AG04449 (cell line): ENCODE results near the gene IGSF9B.

Experiments
- CTCF ChIA-PET: fragments of 350-600 bp; formaldehyde crosslinking; extraction: SDS; loops from one replicate; lab custom pipeline; 2021; ENCODE audit warnings: antibody characterized with exemption; lab: Yijun Ruan, JAX
- POLR2A ChIA-PET: fragments of 400-600, 350-600 bp; formaldehyde crosslinking; extraction: SDS; loops from one replicate; lab custom pipeline; 2020; ENCODE audit warnings: antibody characterized with exemption, inconsistent platforms; lab: Yijun Ruan, JAX
- DNase-seq: peaks from one replicate; pipeline ENCODE4 v3.0.0-alpha.2; 2010; ENCODE audit warnings: low read depth, low spot score
- H3K4me3 ChIP-seq: 2 replicates; pipeline ENCODE4 v1.5.1; 2011; ENCODE audit warnings: low read depth, mild to moderate bottlenecking, control low read depth, low read length
- TF ChIP-seq, protein P1 (sequence below): IDR thresholded peaks from one replicate; pipeline ENCODE4 v1.5.1; 2011; ENCODE audit warnings: mild to moderate bottlenecking, moderate library complexity, low read length, control low read depth, inconsistent platforms; ENCODE audit not compliant: insufficient read depth; ENCODE audit errors: missing control alignments

Gene IGSF9B

DNA sequence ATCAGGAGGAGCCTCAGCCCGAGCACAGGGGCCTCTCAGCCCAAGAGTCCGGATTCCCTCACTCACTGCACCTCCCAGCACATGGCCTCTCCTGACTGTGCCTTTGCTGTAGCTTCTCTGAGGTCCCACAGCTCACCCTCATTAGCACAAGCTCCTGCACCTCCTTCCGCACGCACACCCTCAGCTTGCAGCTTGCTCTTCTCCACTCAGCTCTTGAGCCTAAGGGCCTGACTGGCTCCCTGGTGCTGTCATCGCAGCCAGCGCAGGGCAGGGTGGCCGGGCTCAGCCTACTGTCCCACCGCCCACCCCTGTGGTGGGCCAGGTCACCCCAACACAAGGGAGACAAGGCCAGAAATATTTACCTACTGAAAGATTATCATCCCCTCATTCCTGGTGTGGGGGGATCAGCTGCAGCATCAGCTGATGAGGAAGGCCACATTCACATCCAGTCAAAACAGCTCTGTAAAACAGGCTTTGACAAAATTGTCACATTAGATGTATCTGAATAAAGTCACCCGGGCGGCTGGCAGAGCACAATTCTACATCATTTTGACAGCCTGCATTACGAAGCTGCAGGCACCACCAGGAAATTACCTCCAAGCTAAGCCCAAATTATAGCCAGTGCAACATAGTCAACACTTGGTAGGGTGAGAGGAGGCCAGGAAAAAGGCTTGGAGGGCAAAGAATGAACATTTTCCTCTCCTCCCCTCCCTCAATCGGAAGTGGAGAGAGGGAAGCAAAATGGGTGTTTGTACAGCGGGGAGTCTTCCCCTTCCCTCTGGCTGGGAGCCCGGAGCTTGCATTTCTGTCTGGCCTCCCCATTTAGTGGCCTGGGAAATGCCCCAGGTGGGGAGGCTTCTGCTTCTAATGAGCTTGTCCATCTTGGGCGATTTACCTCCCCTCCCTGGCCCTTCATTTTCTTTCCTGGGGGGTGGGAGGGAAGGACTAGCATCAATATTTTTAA, 29.5 kb upstream of the IGSF9B start:
- DNase-seq, result no peak
- ChIA-PET POLR2A (interaction anchor here (0.6 kb wide), 1 partner anchor 64 kb away, joined by 3 read pairs; no protein-coding TSS in a partner anchor), CTCF (no interaction called here)
- TF ChIP-seq, protein P1, sequence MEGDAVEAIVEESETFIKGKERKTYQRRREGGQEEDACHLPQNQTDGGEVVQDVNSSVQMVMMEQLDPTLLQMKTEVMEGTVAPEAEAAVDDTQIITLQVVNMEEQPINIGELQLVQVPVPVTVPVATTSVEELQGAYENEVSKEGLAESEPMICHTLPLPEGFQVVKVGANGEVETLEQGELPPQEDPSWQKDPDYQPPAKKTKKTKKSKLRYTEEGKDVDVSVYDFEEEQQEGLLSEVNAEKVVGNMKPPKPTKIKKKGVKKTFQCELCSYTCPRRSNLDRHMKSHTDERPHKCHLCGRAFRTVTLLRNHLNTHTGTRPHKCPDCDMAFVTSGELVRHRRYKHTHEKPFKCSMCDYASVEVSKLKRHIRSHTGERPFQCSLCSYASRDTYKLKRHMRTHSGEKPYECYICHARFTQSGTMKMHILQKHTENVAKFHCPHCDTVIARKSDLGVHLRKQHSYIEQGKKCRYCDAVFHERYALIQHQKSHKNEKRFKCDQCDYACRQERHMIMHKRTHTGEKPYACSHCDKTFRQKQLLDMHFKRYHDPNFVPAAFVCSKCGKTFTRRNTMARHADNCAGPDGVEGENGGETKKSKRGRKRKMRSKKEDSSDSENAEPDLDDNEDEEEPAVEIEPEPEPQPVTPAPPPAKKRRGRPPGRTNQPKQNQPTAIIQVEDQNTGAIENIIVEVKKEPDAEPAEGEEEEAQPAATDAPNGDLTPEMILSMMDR, result no peak
- no peak overlapping the region for H3K4me3 ChIP-seq

DNA sequence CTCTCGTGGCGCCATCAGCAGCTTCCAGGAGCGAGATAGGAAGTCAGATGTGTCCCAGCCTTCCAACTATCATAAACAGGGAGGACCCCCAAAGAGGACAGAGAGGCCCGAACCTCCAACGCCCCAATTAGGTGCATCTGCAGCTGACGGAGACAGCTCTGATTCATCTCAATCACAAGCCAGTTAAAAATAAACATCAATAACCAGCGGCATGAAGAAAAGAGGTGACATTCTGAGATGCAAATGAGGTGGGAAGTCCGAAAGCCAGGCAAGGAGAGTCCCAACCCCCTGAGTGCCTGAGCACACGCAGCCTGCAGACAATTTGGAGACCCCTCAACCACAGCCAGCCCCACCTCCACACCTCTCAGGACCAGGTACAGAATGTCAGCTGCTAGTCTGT, 28.1 kb upstream of the IGSF9B start:
- TF ChIP-seq, protein P1, result no peak

DNA sequence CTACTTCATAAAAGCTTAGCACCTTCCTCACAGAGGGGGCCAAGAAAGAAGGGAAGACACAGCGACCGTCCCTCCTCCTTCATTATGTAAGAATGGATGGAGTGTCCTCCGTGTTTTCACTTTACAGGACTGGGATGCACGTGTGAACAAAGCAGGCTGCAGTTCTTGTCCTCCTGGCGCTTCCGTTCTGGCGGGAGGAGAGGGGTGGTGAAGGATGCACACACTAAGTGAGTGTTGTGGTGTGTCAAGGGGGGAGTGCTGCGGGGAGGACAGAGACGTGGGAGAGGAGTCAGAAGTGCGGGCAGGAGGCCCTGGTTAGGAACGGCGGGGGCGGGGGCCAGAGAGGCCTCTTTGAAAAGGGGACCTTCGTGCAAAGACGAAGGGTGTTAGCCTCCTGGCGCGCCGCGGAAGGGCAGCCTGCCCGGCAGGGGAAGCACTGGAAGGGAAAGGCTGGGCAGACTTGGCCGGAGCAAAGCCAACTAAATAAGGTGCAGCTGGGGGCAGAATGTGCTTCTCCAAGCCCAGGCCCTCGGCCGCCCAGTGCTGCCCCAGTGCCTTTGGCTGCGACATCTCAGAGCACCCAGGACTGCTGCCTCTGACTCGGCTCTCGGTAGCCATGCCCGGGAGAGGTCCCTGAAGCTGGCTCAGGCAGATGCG, 27.0 kb upstream of the IGSF9B start:
- DNase-seq, result no peak
- TF ChIP-seq, protein P1, result no peak
- POLR2A ChIA-PET, result no interaction called here
- no peak overlapping the region for H3K4me3 ChIP-seq
- CTCF ChIA-PET, result no interaction called here

More for the DNA sequence above, 28.1 kb upstream of the IGSF9B start:
- H3K4me3 ChIP-seq, result no peak overlapping the region
- POLR2A ChIA-PET, result no interaction called here
- DNase-seq, result no peak
- CTCF ChIA-PET, result no interaction called here

DNA sequence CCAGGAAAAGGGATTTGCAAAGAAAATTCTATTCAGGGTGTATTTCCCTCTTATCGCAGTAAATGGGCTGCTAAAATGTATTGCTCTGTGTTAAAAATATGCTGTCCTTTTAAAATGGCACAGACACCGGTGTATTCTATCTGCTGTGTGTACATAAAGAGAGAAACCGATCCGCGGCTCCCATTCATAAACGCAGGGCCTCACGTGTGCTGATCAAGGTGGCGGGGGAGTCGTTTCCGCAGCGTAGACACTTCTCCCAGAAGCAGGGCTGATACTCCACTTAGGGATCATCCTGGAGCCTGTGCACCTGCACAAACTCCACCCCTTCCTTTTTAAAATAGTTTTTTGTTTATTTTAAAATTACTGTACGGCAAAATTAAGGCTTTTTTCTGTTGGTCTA, 26.1 kb upstream of the IGSF9B start:
- TF ChIP-seq, protein P1, result no peak
- H3K4me3 ChIP-seq, result no peak overlapping the region
- ChIA-PET POLR2A (no interaction called here), CTCF (no interaction called here)
- no peak for DNase-seq

DNA sequence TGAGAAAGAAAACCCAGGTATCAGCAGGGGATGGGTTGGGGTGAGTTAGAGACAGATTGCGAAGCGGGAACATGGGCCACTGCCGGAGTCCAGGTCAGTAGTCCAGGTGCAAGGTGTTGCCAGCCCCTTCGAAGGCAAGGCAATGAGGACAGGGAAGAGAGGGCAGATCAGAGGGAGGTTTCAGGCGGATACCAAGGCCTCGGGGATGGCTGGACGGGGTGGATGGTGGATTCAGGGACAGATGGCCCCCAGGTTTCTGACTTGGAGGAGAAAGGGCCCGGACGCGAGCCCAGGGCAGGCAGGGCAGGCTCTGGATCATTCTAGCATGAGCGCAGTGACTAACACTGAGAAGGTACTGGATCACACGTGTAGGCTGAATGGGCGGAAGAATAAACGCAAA, 25.4 kb upstream of the IGSF9B start:
- POLR2A ChIA-PET, result no interaction called here
- no peak overlapping the region for H3K4me3 ChIP-seq
- no peak for DNase-seq
- CTCF ChIA-PET, result no interaction called here
- TF ChIP-seq, protein P1, result no peak

DNA sequence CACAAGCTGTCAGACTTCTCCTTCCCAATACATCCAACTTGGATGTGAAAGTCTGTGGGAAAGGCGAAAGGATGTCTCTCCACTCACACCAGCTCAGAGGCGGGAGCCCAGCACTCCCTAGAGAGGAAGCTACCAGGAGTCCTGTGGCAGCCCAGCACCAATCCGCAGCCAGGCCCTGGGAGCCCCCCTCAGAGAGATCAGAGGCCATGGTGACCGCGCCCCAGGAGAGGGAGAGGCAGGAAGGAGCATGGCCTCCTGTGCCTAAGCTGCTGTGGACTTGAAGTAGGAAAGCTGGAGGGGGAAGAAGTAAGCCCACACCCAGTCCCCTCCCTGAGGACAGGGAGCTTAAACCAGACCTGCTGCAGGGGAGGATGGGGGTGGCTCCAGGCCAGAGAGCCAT, 24.4 kb upstream of the IGSF9B start:
- CTCF ChIA-PET, result no interaction called here
- TF ChIP-seq, protein P1, result no peak
- no peak for DNase-seq
- POLR2A ChIA-PET, result no interaction called here
- no peak overlapping the region for H3K4me3 ChIP-seq
